ENCODE measurements around the gene LMNB1.
"Not testable (repeated sequence)": the region's sequence is repeated elsewhere in the genome, so short reads cannot be mapped to it uniquely, and the experiment has no call there.

The LMNB1 gene

GRCh38 chr5:126845470-126846070 lies 68.6 kb downstream of the LMNB1 start:
- not testable (repeated sequence) for H3K36me3 ChIP-seq (ENCODE audit: control insufficient read depth, insufficient read depth, low read length); H3K4me3 ChIP-seq (ENCODE audit: insufficient read depth, low read depth, low read length, poor library complexity, severe bottlenecking); H3K27me3 ChIP-seq (replicated peaks; ENCODE audit: control insufficient read depth, insufficient read depth, low read length, poor library complexity, severe bottlenecking); H3K9me3 ChIP-seq (ENCODE audit: control insufficient read depth, low read length); H3K27ac ChIP-seq (ENCODE audit: insufficient read depth, low read length, poor library complexity, severe bottlenecking); H3K4me1 ChIP-seq (ENCODE audit: control insufficient read depth, insufficient read depth, low read length, poor library complexity, severe bottlenecking)
- DNase-seq, result peak in 1 of 3 donors; percentile 26

GRCh38 chr5:126846344-126846743 lies 69.4 kb downstream of the LMNB1 start:
- DNase-seq, result no peak
- Histone ChIP-seq H3K9me3 (ENCODE audit: control insufficient read depth, low read length) (no peaks in the 10 kb centered on the region), H3K36me3 (ENCODE audit: control insufficient read depth, insufficient read depth, low read length) (no peaks in the 10 kb centered on the region), H3K4me3 (ENCODE audit: insufficient read depth, low read depth, low read length, poor library complexity, severe bottlenecking) (no peak overlapping the region), H3K27ac (ENCODE audit: insufficient read depth, low read length, poor library complexity, severe bottlenecking) (no peak overlapping the region), H3K27me3 (replicated peaks; ENCODE audit: control insufficient read depth, insufficient read depth, low read length, poor library complexity, severe bottlenecking) (no peaks in the 10 kb centered on the region), H3K4me1 (ENCODE audit: control insufficient read depth, insufficient read depth, low read length, poor library complexity, severe bottlenecking) (peaks cover 13% of the 10 kb centered on the region)

GRCh38 chr5:126846744-126847455 lies 70.0 kb downstream of the LMNB1 start:
- Histone ChIP-seq H3K27me3 (replicated peaks; ENCODE audit: control insufficient read depth, insufficient read depth, low read length, poor library complexity, severe bottlenecking) (no peaks in the 10 kb centered on the region), H3K4me1 (ENCODE audit: control insufficient read depth, insufficient read depth, low read length, poor library complexity, severe bottlenecking) (peaks cover 19% of the 10 kb centered on the region), H3K9me3 (ENCODE audit: control insufficient read depth, low read length) (no peaks in the 10 kb centered on the region), H3K36me3 (ENCODE audit: control insufficient read depth, insufficient read depth, low read length) (no peaks in the 10 kb centered on the region), H3K4me3 (ENCODE audit: insufficient read depth, low read depth, low read length, poor library complexity, severe bottlenecking) (no peak overlapping the region), H3K27ac (ENCODE audit: insufficient read depth, low read length, poor library complexity, severe bottlenecking) (no peak overlapping the region)
- no peak for DNase-seq

GRCh38 chr5:126847456-126847820 lies 70.5 kb downstream of the LMNB1 start:
- Histone ChIP-seq H3K4me3 (ENCODE audit: insufficient read depth, low read depth, low read length, poor library complexity, severe bottlenecking) (no peak overlapping the region), H3K27me3 (replicated peaks; ENCODE audit: control insufficient read depth, insufficient read depth, low read length, poor library complexity, severe bottlenecking) (no peaks in the 10 kb centered on the region), H3K36me3 (ENCODE audit: control insufficient read depth, insufficient read depth, low read length) (no peaks in the 10 kb centered on the region), H3K4me1 (ENCODE audit: control insufficient read depth, insufficient read depth, low read length, poor library complexity, severe bottlenecking) (peaks cover 24% of the 10 kb centered on the region), H3K27ac (ENCODE audit: insufficient read depth, low read length, poor library complexity, severe bottlenecking) (no peak overlapping the region), H3K9me3 (ENCODE audit: control insufficient read depth, low read length) (no peaks in the 10 kb centered on the region)
- DNase-seq, result no peak

GRCh38 chr5:126847826-126848251 lies 70.9 kb downstream of the LMNB1 start:
- Histone ChIP-seq H3K36me3 (ENCODE audit: control insufficient read depth, insufficient read depth, low read length) (no peaks in the 10 kb centered on the region), H3K4me1 (ENCODE audit: control insufficient read depth, insufficient read depth, low read length, poor library complexity, severe bottlenecking) (peaks cover 28% of the 10 kb centered on the region), H3K27ac (ENCODE audit: insufficient read depth, low read length, poor library complexity, severe bottlenecking) (no peak overlapping the region), H3K27me3 (replicated peaks; ENCODE audit: control insufficient read depth, insufficient read depth, low read length, poor library complexity, severe bottlenecking) (no peaks in the 10 kb centered on the region), H3K9me3 (ENCODE audit: control insufficient read depth, low read length) (no peaks in the 10 kb centered on the region), H3K4me3 (ENCODE audit: insufficient read depth, low read depth, low read length, poor library complexity, severe bottlenecking) (no peak overlapping the region)
- DNase-seq, result no peak

GRCh38 chr5:126848253-126848652 lies 71.3 kb downstream of the LMNB1 start:
- Histone ChIP-seq H3K27me3 (replicated peaks; ENCODE audit: control insufficient read depth, insufficient read depth, low read length, poor library complexity, severe bottlenecking) (no peaks in the 10 kb centered on the region), H3K4me3 (ENCODE audit: insufficient read depth, low read depth, low read length, poor library complexity, severe bottlenecking) (no peak overlapping the region), H3K9me3 (ENCODE audit: control insufficient read depth, low read length) (no peaks in the 10 kb centered on the region), H3K36me3 (ENCODE audit: control insufficient read depth, insufficient read depth, low read length) (no peaks in the 10 kb centered on the region), H3K27ac (ENCODE audit: insufficient read depth, low read length, poor library complexity, severe bottlenecking) (no peak overlapping the region), H3K4me1 (ENCODE audit: control insufficient read depth, insufficient read depth, low read length, poor library complexity, severe bottlenecking) (peaks cover 31% of the 10 kb centered on the region)
- no peak for DNase-seq

GRCh38 chr5:126849101-126849678 lies 72.3 kb downstream of the LMNB1 start:
- H3K4me1 ChIP-seq (ENCODE audit: control insufficient read depth, insufficient read depth, low read length, poor library complexity, severe bottlenecking), result peaks cover 31% of the 10 kb centered on the region
- DNase-seq, result no peak
- H3K36me3 ChIP-seq (ENCODE audit: control insufficient read depth, insufficient read depth, low read length), result no peaks in the 10 kb centered on the region
- H3K9me3 ChIP-seq (ENCODE audit: control insufficient read depth, low read length), result no peaks in the 10 kb centered on the region
- no peaks in the 10 kb centered on the region for H3K27me3 ChIP-seq (replicated peaks; ENCODE audit: control insufficient read depth, insufficient read depth, low read length, poor library complexity, severe bottlenecking)
- no peak overlapping the region for H3K4me3 ChIP-seq (ENCODE audit: insufficient read depth, low read depth, low read length, poor library complexity, severe bottlenecking)
- no peak overlapping the region for H3K27ac ChIP-seq (ENCODE audit: insufficient read depth, low read length, poor library complexity, severe bottlenecking)

- Histone ChIP-seq H3K36me3 (ENCODE audit: control insufficient read depth, insufficient read depth, low read length) (no peaks in the 10 kb centered on the region), H3K4me1 (ENCODE audit: control insufficient read depth, insufficient read depth, low read length, poor library complexity, severe bottlenecking) (peaks cover 26% of the 10 kb centered on the region), H3K27ac (ENCODE audit: insufficient read depth, low read length, poor library complexity, severe bottlenecking) (no peak overlapping the region), H3K9me3 (ENCODE audit: control insufficient read depth, low read length) (no peaks in the 10 kb centered on the region), H3K4me3 (ENCODE audit: insufficient read depth, low read depth, low read length, poor library complexity, severe bottlenecking) (no peak overlapping the region), H3K27me3 (replicated peaks; ENCODE audit: control insufficient read depth, insufficient read depth, low read length, poor library complexity, severe bottlenecking) (no peaks in the 10 kb centered on the region)
- DNase-seq, result no peak
Measured at GRCh38 chr5:126851501-126852011, 74.6 kb downstream of the LMNB1 start.

GRCh38 chr5:126852091-126852571 lies 75.2 kb downstream of the LMNB1 start:
- no peak for DNase-seq
- H3K4me1 ChIP-seq (ENCODE audit: control insufficient read depth, insufficient read depth, low read length, poor library complexity, severe bottlenecking), result peaks cover 26% of the 10 kb centered on the region
- no peaks in the 10 kb centered on the region for H3K9me3 ChIP-seq (ENCODE audit: control insufficient read depth, low read length)
- peak overlapping the region; percentile 49 for H3K27ac ChIP-seq (ENCODE audit: insufficient read depth, low read length, poor library complexity, severe bottlenecking)
- H3K4me3 ChIP-seq (ENCODE audit: insufficient read depth, low read depth, low read length, poor library complexity, severe bottlenecking), result no peak overlapping the region
- no peaks in the 10 kb centered on the region for H3K27me3 ChIP-seq (replicated peaks; ENCODE audit: control insufficient read depth, insufficient read depth, low read length, poor library complexity, severe bottlenecking)
- H3K36me3 ChIP-seq (ENCODE audit: control insufficient read depth, insufficient read depth, low read length), result no peaks in the 10 kb centered on the region

- H3K4me1 ChIP-seq (ENCODE audit: control insufficient read depth, insufficient read depth, low read length, poor library complexity, severe bottlenecking), result peaks cover 26% of the 10 kb centered on the region
- H3K36me3 ChIP-seq (ENCODE audit: control insufficient read depth, insufficient read depth, low read length), result no peaks in the 10 kb centered on the region
- peak overlapping the region; percentile 49 for H3K27ac ChIP-seq (ENCODE audit: insufficient read depth, low read length, poor library complexity, severe bottlenecking)
- H3K27me3 ChIP-seq (replicated peaks; ENCODE audit: control insufficient read depth, insufficient read depth, low read length, poor library complexity, severe bottlenecking), result no peaks in the 10 kb centered on the region
- no peaks in the 10 kb centered on the region for H3K9me3 ChIP-seq (ENCODE audit: control insufficient read depth, low read length)
- DNase-seq, result no peak
- H3K4me3 ChIP-seq (ENCODE audit: insufficient read depth, low read depth, low read length, poor library complexity, severe bottlenecking), result peak overlapping the region; percentile 32
Measured at GRCh38 chr5:126852841-126853271, 75.9 kb downstream of the LMNB1 start.
